ENCODE results near the gene AGO1.

AGO1 gene

DNA sequence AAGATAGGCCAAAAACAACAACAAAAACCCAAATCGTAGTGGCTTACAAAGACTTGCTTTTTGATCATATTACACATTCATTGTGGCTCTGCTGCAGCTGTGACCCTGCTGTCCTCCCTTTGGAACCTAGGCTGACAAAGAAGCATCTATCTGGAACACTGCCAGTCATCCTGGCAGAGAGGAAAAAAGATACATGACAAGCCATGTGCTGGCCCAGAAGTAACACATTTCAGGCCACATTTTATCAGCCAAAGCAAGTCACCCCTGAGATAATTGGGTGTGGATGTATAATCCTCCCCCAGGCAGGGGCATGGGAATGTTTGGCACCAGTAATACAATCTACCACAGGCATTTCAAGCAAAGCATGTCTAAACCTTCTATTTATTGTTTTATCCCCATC is 37.2 kb upstream of the AGO1 start:
- ATAC-seq (ENCODE audit: insufficient read depth, low read depth), result no peak
- H3K27me3 ChIP-seq (ENCODE audit: insufficient read depth, low read length, poor library complexity), result no peaks in the 10 kb centered on the region
- no peak overlapping the region for H3K4me2 ChIP-seq (ENCODE audit: insufficient read depth, low read length)
- H3K27ac ChIP-seq (ENCODE audit: low read length), result no peak overlapping the region
- no peaks in the 10 kb centered on the region for H3K79me2 ChIP-seq (ENCODE audit: insufficient read depth, low read length)
- no peaks in the 10 kb centered on the region for H3K9me3 ChIP-seq (ENCODE audit: insufficient read depth, low read length, severe bottlenecking)
- no peaks in the 10 kb centered on the region for H4K20me1 ChIP-seq (ENCODE audit: insufficient read depth, low read length)
- H3K4me3 ChIP-seq (ENCODE audit: low read depth in 1 of 2, low read length in 2 of 2), result no peak overlapping the region
- peaks cover 60% of the 10 kb centered on the region for H3K36me3 ChIP-seq (ENCODE audit: insufficient read depth, low read length)
- H3K4me1 ChIP-seq (ENCODE audit: insufficient read depth, low read length), result no peaks in the 10 kb centered on the region
- no peak overlapping the region for H2AFZ ChIP-seq (ENCODE audit: low read depth, low read length)
- H3K9ac ChIP-seq (ENCODE audit: low read depth, low read length), result no peak overlapping the region
- DNase-seq, result no peak
- TF ChIP-seq, protein P1, sequence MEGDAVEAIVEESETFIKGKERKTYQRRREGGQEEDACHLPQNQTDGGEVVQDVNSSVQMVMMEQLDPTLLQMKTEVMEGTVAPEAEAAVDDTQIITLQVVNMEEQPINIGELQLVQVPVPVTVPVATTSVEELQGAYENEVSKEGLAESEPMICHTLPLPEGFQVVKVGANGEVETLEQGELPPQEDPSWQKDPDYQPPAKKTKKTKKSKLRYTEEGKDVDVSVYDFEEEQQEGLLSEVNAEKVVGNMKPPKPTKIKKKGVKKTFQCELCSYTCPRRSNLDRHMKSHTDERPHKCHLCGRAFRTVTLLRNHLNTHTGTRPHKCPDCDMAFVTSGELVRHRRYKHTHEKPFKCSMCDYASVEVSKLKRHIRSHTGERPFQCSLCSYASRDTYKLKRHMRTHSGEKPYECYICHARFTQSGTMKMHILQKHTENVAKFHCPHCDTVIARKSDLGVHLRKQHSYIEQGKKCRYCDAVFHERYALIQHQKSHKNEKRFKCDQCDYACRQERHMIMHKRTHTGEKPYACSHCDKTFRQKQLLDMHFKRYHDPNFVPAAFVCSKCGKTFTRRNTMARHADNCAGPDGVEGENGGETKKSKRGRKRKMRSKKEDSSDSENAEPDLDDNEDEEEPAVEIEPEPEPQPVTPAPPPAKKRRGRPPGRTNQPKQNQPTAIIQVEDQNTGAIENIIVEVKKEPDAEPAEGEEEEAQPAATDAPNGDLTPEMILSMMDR (IDR thresholded peaks at IDR 0.05; ENCODE audit: borderline replicate concordance, extremely low read depth, low read length, poor library complexity, severe bottlenecking), result no peak

DNA sequence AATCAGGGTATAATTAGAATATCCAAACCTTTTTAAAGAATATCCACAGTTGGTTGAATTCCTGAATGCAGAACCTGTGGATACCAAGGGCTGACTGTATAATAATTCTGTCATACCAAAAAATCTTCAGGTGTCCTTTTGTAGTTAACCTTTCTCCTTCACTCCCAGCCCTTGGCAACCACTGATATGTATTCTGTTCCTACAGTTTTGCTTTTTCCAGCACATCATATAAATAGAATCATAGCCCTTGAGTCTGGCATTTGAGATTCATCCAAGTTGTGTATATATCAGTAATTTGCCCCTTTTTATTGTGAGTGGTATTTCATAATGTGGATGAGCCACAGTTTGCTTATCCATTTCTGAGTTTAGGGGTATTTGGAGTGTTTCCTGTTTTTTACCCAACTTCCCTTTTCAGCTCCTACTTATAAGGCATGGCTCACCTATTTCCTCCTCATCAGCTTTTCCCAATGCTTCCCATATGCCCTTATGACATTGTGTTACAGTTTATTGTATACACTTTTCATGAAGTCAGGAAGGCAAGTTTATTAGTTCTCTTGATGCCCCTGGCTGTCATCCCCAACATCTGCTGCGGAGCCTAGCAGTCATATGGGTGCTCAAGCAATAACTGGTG is 35.0 kb upstream of the AGO1 start:
- no peaks in the 10 kb centered on the region for H3K79me2 ChIP-seq (ENCODE audit: insufficient read depth, low read length)
- DNase-seq (no peak), ATAC-seq (ENCODE audit: insufficient read depth, low read depth) (no peak)
- no peak overlapping the region for H3K27ac ChIP-seq (ENCODE audit: low read length)
- H3K9ac ChIP-seq (ENCODE audit: low read depth, low read length), result no peak overlapping the region
- no peak overlapping the region for H3K4me2 ChIP-seq (ENCODE audit: insufficient read depth, low read length)
- H3K36me3 ChIP-seq (ENCODE audit: insufficient read depth, low read length), result peaks cover 58% of the 10 kb centered on the region
- TF ChIP-seq, protein P1 (IDR thresholded peaks at IDR 0.05; ENCODE audit: borderline replicate concordance, extremely low read depth, low read length, poor library complexity, severe bottlenecking), result no peak
- no peak for TF ChIP-seq EZH2 (IDR thresholded peaks at IDR 0.05; ENCODE audit: borderline replicate concordance, low read depth, low read length, severe bottlenecking)
- no peaks in the 10 kb centered on the region for H3K4me1 ChIP-seq (ENCODE audit: insufficient read depth, low read length)
- no peak overlapping the region for H2AFZ ChIP-seq (ENCODE audit: low read depth, low read length)
- H3K9me3 ChIP-seq (ENCODE audit: insufficient read depth, low read length, severe bottlenecking), result no peaks in the 10 kb centered on the region
- no peak overlapping the region for H3K4me3 ChIP-seq (ENCODE audit: low read depth in 1 of 2, low read length in 2 of 2)
- H4K20me1 ChIP-seq (ENCODE audit: insufficient read depth, low read length), result no peaks in the 10 kb centered on the region
- H3K27me3 ChIP-seq (ENCODE audit: insufficient read depth, low read length, poor library complexity), result no peaks in the 10 kb centered on the region

DNA sequence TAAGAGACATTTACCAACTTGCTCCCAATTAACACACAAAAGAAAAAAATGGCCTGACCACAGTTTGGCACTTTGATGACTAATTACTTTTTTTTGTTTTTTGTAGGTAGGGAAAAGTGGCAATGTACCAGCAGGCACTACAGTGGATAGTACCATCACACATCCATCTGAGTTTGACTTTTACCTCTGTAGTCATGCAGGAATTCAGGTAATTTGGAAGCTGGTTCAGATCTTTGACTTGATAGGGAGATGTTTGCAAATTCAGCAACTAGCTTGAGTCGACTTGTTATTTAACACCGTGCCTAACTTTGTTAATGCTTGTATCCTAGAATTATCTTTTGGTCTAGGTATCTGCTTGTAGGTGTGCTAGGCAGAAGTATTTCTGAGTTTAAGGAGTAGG is 33.0 kb upstream of the AGO1 start:
- Histone ChIP-seq H3K36me3 (ENCODE audit: insufficient read depth, low read length) (peaks cover 68% of the 10 kb centered on the region), H3K4me1 (ENCODE audit: insufficient read depth, low read length) (no peaks in the 10 kb centered on the region), H3K4me2 (ENCODE audit: insufficient read depth, low read length) (no peak overlapping the region), H3K4me3 (ENCODE audit: low read depth in 1 of 2, low read length in 2 of 2) (no peak overlapping the region), H3K27me3 (ENCODE audit: insufficient read depth, low read length, poor library complexity) (no peaks in the 10 kb centered on the region), H3K9ac (ENCODE audit: low read depth, low read length) (no peak overlapping the region), H3K9me3 (ENCODE audit: insufficient read depth, low read length, severe bottlenecking) (no peaks in the 10 kb centered on the region), H2AFZ (ENCODE audit: low read depth, low read length) (no peak overlapping the region), H3K79me2 (ENCODE audit: insufficient read depth, low read length) (no peaks in the 10 kb centered on the region), H3K27ac (ENCODE audit: low read length) (no peak overlapping the region), H4K20me1 (ENCODE audit: insufficient read depth, low read length) (no peaks in the 10 kb centered on the region)
- DNase-seq (no peak), ATAC-seq (ENCODE audit: insufficient read depth, low read depth) (no peak)
- TF ChIP-seq EZH2 (IDR thresholded peaks at IDR 0.05; ENCODE audit: borderline replicate concordance, low read depth, low read length, severe bottlenecking), result no peak
- TF ChIP-seq, protein P1 (IDR thresholded peaks at IDR 0.05; ENCODE audit: borderline replicate concordance, extremely low read depth, low read length, poor library complexity, severe bottlenecking), result no peak

DNA sequence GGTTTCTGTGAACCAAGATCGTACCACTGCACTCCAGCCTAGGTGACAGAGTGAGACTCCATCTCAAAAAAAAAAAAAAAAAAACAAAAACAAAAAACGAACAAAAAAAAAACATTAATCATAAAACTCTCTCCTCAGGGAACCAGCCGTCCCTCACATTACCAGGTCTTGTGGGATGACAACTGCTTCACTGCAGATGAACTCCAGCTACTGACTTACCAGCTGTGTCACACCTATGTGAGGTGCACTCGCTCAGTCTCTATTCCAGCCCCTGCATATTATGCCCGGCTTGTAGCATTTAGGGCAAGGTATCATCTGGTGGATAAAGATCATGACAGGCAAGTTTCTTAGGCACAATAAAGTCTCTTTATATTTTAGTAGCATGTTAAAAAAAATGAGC is 32.3 kb upstream of the AGO1 start:
- Histone ChIP-seq H4K20me1 (ENCODE audit: insufficient read depth, low read length) (no peaks in the 10 kb centered on the region), H2AFZ (ENCODE audit: low read depth, low read length) (no peak overlapping the region), H3K27me3 (ENCODE audit: insufficient read depth, low read length, poor library complexity) (no peaks in the 10 kb centered on the region), H3K4me1 (ENCODE audit: insufficient read depth, low read length) (no peaks in the 10 kb centered on the region), H3K36me3 (ENCODE audit: insufficient read depth, low read length) (peaks cover 67% of the 10 kb centered on the region), H3K4me3 (ENCODE audit: low read depth in 1 of 2, low read length in 2 of 2) (no peak overlapping the region), H3K9me3 (ENCODE audit: insufficient read depth, low read length, severe bottlenecking) (no peaks in the 10 kb centered on the region), H3K27ac (ENCODE audit: low read length) (no peak overlapping the region), H3K4me2 (ENCODE audit: insufficient read depth, low read length) (no peak overlapping the region), H3K9ac (ENCODE audit: low read depth, low read length) (no peak overlapping the region), H3K79me2 (ENCODE audit: insufficient read depth, low read length) (no peaks in the 10 kb centered on the region)
- DNase-seq, result no peak
- TF ChIP-seq, protein P1 (IDR thresholded peaks at IDR 0.05; ENCODE audit: borderline replicate concordance, extremely low read depth, low read length, poor library complexity, severe bottlenecking), result no peak
- no peak for TF ChIP-seq EZH2 (IDR thresholded peaks at IDR 0.05; ENCODE audit: borderline replicate concordance, low read depth, low read length, severe bottlenecking)
- no peak for ATAC-seq (ENCODE audit: insufficient read depth, low read depth)

Data from DND-41 (cell line).